SH-SY5Y (cell line): ENCODE results near the gene RAPGEF3.

Experiments used
- GATA2 ChIP-seq: IDR thresholded peaks from 2 replicates; pipeline ENCODE4 v1.6.1; 2011; ENCODE audit warnings: mild to moderate bottlenecking, low read depth, low read length
- GATA3 ChIP-seq: IDR thresholded peaks from 2 replicates; pipeline ENCODE4 v1.6.1; 2011; ENCODE audit warnings: low read depth, mild to moderate bottlenecking, low read length, moderate library complexity

DNA sequence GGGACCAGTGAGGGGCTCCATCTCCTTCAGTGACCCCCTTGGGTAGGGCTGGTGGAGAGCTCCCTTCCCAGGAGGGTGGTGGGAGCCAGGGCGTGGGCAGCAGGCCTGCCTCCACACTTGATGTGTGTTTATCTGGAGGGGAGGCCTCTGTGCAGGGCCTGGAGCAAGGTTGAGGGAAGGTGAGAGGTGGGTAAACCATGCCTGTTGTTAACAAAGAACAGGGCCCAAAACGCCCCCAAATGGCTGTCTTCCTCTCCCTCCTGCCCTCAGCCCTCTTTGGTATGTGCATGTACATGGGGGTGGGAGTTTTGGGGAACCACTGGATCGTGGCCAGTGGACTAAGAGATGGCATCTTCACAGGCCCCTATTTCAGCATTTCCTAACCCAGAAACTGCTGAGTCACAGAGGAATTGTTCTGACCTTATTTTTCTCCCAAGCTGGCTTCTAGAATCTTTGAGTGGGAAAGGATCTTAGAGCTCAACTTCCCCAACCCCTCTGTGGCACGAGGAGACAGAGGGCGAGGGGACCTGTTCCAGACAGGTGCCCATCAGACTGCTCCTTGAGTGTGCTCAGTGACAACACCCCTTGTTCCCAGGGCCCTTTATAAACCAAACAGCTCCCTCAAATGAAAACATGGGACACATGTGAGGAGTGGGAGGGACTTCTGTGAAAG, 17.9 kb upstream of the RAPGEF3 start:
- TF ChIP-seq GATA3 (no peak), GATA2 (no peak)
